Measurements from ENCODE around the gene RNF17. TPM values are rescaled to one million over a fixed set of nuclear protein-coding genes. Genes with fewer than 3 reads are reported as not detected.
A peak's percentile ranks its signal among the peaks of the same experiment; 100 is the strongest.

RNF17 gene
- total RNA-seq, 5 donors from 2014 or later (not counting 1 experiment from before 2014, with no cell fraction given) = 0.84 TPM; not detected in 4

DNA sequence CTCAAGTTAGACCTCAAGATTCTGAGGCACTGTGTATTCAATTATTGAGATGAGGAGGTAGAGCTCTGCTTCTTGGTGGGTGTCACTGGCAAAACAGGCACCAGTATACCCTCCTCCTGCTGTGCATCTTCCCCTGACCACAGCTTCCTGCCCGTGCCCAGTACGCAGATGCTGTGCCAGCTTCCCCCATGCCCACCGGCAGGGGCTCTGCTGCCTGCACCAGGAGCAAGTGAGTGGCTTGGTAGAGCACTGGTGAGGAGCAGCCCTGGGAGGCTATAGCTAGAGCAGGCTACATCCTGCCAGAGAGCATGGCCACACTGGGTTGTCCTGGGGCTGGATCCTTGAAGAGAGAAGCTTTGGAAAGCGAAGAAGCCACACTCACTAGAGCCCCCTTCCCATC lies 21.0 kb upstream of the RNF17 start:
- CTCF ChIA-PET = interaction anchor here (1.0 to 1.2 kb wide), 2 partner anchors 10 to 14 kb away, joined by 4 read pairs; no protein-coding TSS in a partner anchor
- no peak overlapping the region for H3K27ac ChIP-seq (ENCODE audit: low read length)
- Mint-ChIP-seq H3K27ac (no peak overlapping the region), H3K27me3 (peaks cover 21 to 28% of the 10 kb centered on the region in 2 donors), H3K36me3 (no peaks in the 10 kb centered on the region), H3K4me1 (peaks cover 6 to 12% (median 10%) of the 10 kb centered on the region in 3 donors), H3K4me3 (no peak overlapping the region), H3K9me3 (no peaks in the 10 kb centered on the region)
- peaks cover 0 to 17% of the 10 kb centered on the region in 2 experiments for H3K4me1 ChIP-seq (ENCODE audit: control insufficient read depth in 1 of 2, extremely low read depth in 1 of 2, insufficient read depth in 2 of 2, low read length in 2 of 2)
- no peak for ATAC-seq (replicated peaks in 1 of 4)
- H3K27me3 ChIP-seq (replicated peaks in 1 of 2; ENCODE audit: control insufficient read depth in 2 of 2, extremely low read depth in 1 of 2, insufficient read depth in 2 of 2, low read length in 1 of 2) = peaks cover 3 to 52% of the 10 kb centered on the region in 2 experiments
- no peaks in the 10 kb centered on the region for H3K9me3 ChIP-seq
- no peaks in the 10 kb centered on the region for H3K36me3 ChIP-seq (ENCODE audit: control insufficient read depth in 2 of 2, extremely low read depth in 1 of 2, insufficient read depth in 1 of 2, low read length in 1 of 2)
- no peak for DNase-seq
- POLR2A ChIA-PET = no interaction called here
- no peak overlapping the region for H3K4me3 ChIP-seq (ENCODE audit: control insufficient read depth in 1 of 2, extremely low read depth in 1 of 2, low read length in 1 of 2)
- WGBS (ENCODE audit: insufficient coverage) = no CpG with 5 or more reads among the region's 4 CpGs

- DNase-seq (no peak), ATAC-seq (replicated peaks in 1 of 4) (no peak)
- POLR2A ChIA-PET = no interaction called here
- no peak overlapping the region for H3K27ac ChIP-seq (ENCODE audit: low read length)
- H3K27ac Mint-ChIP-seq = no peak overlapping the region
- WGBS (ENCODE audit: insufficient coverage) = 51% methylated on average over 4 of the region's 6 CpGs
- H3K27me3 ChIP-seq (replicated peaks in 1 of 2; ENCODE audit: control insufficient read depth in 2 of 2, extremely low read depth in 1 of 2, insufficient read depth in 2 of 2, low read length in 1 of 2) = peaks cover 3 to 54% of the 10 kb centered on the region in 2 experiments
- H3K9me3 Mint-ChIP-seq = no peaks in the 10 kb centered on the region
- no peaks in the 10 kb centered on the region for H3K36me3 ChIP-seq (ENCODE audit: control insufficient read depth in 2 of 2, extremely low read depth in 1 of 2, insufficient read depth in 1 of 2, low read length in 1 of 2)
- no peaks in the 10 kb centered on the region for H3K36me3 Mint-ChIP-seq
- H3K4me1 ChIP-seq (ENCODE audit: control insufficient read depth in 1 of 2, extremely low read depth in 1 of 2, insufficient read depth in 2 of 2, low read length in 2 of 2) = peaks cover 0 to 17% of the 10 kb centered on the region in 2 experiments
- CTCF ChIA-PET = no interaction called here
- no peaks in the 10 kb centered on the region for H3K9me3 ChIP-seq
- H3K4me1 Mint-ChIP-seq = peaks cover 6 to 15% (median 15%) of the 10 kb centered on the region in 3 donors
- H3K4me3 ChIP-seq (ENCODE audit: control insufficient read depth in 1 of 2, extremely low read depth in 1 of 2, low read length in 1 of 2) = no peak overlapping the region
- peaks cover 30 to 38% of the 10 kb centered on the region in 2 donors for H3K27me3 Mint-ChIP-seq
- H3K4me3 Mint-ChIP-seq = no peak overlapping the region
These were observed 19.7 kb upstream of the RNF17 start for GRCh38 chr13:24744247-24744646.

DNA sequence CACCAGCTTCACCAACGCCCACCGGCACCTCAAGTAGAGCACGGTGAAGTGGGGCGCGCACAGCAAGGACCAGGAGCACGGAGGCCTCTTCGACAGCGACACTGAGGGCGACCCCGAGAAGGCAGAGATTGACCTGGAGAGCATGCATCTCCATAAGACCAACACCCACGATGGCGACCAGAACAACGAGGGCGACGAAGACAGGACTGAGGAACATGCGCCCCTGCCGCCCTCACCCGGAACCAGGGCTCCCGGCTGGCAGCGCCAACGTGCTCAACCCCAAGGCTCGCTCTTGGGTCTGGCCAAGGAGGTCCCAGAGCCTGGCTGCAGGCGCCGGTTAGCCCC lies 18.5 kb upstream of the RNF17 start:
- Mint-ChIP-seq H3K4me1 (peaks cover 6 to 15% (median 15%) of the 10 kb centered on the region in 3 donors), H3K4me3 (no peak overlapping the region), H3K9me3 (no peaks in the 10 kb centered on the region), H3K27me3 (peaks cover 36 to 44% of the 10 kb centered on the region in 2 donors), H3K36me3 (no peaks in the 10 kb centered on the region), H3K27ac (no peak overlapping the region)
- POLR2A ChIA-PET = no interaction called here
- H3K9me3 ChIP-seq = no peaks in the 10 kb centered on the region
- H3K4me3 ChIP-seq (ENCODE audit: control insufficient read depth in 1 of 2, extremely low read depth in 1 of 2, low read length in 1 of 2) = no peak overlapping the region
- no peaks in the 10 kb centered on the region for H3K36me3 ChIP-seq (ENCODE audit: control insufficient read depth in 2 of 2, extremely low read depth in 1 of 2, insufficient read depth in 1 of 2, low read length in 1 of 2)
- 39% methylated on average over 24 of the region's 24 CpGs for WGBS (ENCODE audit: insufficient coverage)
- ATAC-seq (replicated peaks in 1 of 4) = no peak
- no peak for DNase-seq
- H3K27ac ChIP-seq (ENCODE audit: low read length) = no peak overlapping the region
- CTCF ChIA-PET = no interaction called here
- peaks cover 9 to 57% of the 10 kb centered on the region in 2 experiments for H3K27me3 ChIP-seq (replicated peaks in 1 of 2; ENCODE audit: control insufficient read depth in 2 of 2, extremely low read depth in 1 of 2, insufficient read depth in 2 of 2, low read length in 1 of 2)
- peaks cover 0 to 17% of the 10 kb centered on the region in 2 experiments for H3K4me1 ChIP-seq (ENCODE audit: control insufficient read depth in 1 of 2, extremely low read depth in 1 of 2, insufficient read depth in 2 of 2, low read length in 2 of 2)

- Mint-ChIP-seq H3K27ac (no peak overlapping the region), H3K4me3 (no peak overlapping the region), H3K4me1 (peaks cover 6 to 15% (median 15%) of the 10 kb centered on the region in 3 donors), H3K27me3 (peaks cover 42 to 50% of the 10 kb centered on the region in 2 donors), H3K9me3 (no peaks in the 10 kb centered on the region), H3K36me3 (no peaks in the 10 kb centered on the region)
- H3K9me3 ChIP-seq = no peaks in the 10 kb centered on the region
- no peak overlapping the region for H3K27ac ChIP-seq (ENCODE audit: low read length)
- ChIA-PET CTCF (no interaction called here), POLR2A (no interaction called here)
- WGBS (ENCODE audit: insufficient coverage) = 5% methylated on average over 62 of the region's 70 CpGs
- no peak for DNase-seq
- ATAC-seq (replicated peaks in 1 of 4) = no peak
- H3K36me3 ChIP-seq (ENCODE audit: control insufficient read depth in 2 of 2, extremely low read depth in 1 of 2, insufficient read depth in 1 of 2, low read length in 1 of 2) = no peaks in the 10 kb centered on the region
- peaks cover 0 to 17% of the 10 kb centered on the region in 2 experiments for H3K4me1 ChIP-seq (ENCODE audit: control insufficient read depth in 1 of 2, extremely low read depth in 1 of 2, insufficient read depth in 2 of 2, low read length in 2 of 2)
- H3K27me3 ChIP-seq (replicated peaks in 1 of 2; ENCODE audit: control insufficient read depth in 2 of 2, extremely low read depth in 1 of 2, insufficient read depth in 2 of 2, low read length in 1 of 2) = peaks cover 9 to 57% of the 10 kb centered on the region in 2 experiments
- H3K4me3 ChIP-seq (ENCODE audit: control insufficient read depth in 1 of 2, extremely low read depth in 1 of 2, low read length in 1 of 2) = no peak overlapping the region
These were observed 17.9 kb upstream of the RNF17 start for GRCh38 chr13:24745861-24746617.

DNA sequence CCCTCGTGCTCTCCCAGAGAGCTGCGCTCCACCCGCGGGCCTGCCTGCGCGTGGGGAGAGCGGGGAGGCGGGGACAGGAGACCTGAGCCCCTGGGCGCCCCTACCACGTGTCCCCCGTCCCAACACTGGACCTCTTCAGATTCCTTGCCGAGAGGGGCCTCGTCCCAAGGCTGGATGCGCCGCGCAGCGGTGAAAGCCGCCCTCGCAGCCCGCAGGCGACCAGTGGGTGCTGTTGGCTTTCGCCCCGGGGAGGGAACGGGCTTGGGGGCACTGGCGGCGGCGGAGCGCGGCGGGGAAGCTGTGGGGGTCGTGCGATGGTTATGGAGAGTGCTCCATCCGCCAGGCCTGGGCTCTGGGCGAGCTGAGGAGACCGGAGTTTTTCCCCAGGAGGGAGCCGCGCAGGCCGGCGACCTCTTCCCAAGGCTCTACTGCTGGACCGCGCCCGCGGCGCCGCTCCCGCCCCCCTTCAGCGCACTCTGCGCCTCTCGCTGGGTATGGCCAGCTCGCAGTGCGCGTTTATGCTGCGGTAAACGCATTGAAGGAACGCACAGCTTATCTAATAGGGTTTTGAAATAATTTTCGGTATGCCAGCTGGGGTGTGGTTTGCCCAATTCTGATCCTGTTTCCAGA lies 17.2 kb upstream of the RNF17 start:
- H3K4me1 ChIP-seq (ENCODE audit: control insufficient read depth in 1 of 2, extremely low read depth in 1 of 2, insufficient read depth in 2 of 2, low read length in 2 of 2) = peaks cover 0 to 17% of the 10 kb centered on the region in 2 experiments
- DNase-seq = no peak
- no peak for ATAC-seq (replicated peaks in 1 of 4)
- H3K27ac Mint-ChIP-seq = no peak overlapping the region
- H3K9me3 ChIP-seq = no peaks in the 10 kb centered on the region
- H3K27ac ChIP-seq (ENCODE audit: low read length) = no peak overlapping the region
- ChIA-PET CTCF (no interaction called here), POLR2A (interaction anchor here in 1 of 2 donors (0.6 kb wide), 1 partner anchor 281 kb away, joined by 6 read pairs; no protein-coding TSS in a partner anchor)
- peaks cover 47 to 52% of the 10 kb centered on the region in 2 donors for H3K27me3 Mint-ChIP-seq
- peaks cover 9 to 55% of the 10 kb centered on the region in 2 experiments for H3K27me3 ChIP-seq (replicated peaks in 1 of 2; ENCODE audit: control insufficient read depth in 2 of 2, extremely low read depth in 1 of 2, insufficient read depth in 2 of 2, low read length in 1 of 2)
- H3K36me3 ChIP-seq (ENCODE audit: control insufficient read depth in 2 of 2, extremely low read depth in 1 of 2, insufficient read depth in 1 of 2, low read length in 1 of 2) = no peaks in the 10 kb centered on the region
- no peaks in the 10 kb centered on the region for H3K36me3 Mint-ChIP-seq
- no peaks in the 10 kb centered on the region for H3K9me3 Mint-ChIP-seq
- H3K4me1 Mint-ChIP-seq = peaks cover 6 to 15% (median 15%) of the 10 kb centered on the region in 3 donors
- H3K4me3 Mint-ChIP-seq = peak overlapping the region in 2 of 3 donors; percentile 43 to 70
- WGBS (ENCODE audit: insufficient coverage) = 2% methylated on average over 43 of the region's 56 CpGs
- no peak overlapping the region for H3K4me3 ChIP-seq (ENCODE audit: control insufficient read depth in 1 of 2, extremely low read depth in 1 of 2, low read length in 1 of 2)

GRCh38 chr13:24747248-24748060 lies 16.5 kb upstream of the RNF17 start:
- WGBS (ENCODE audit: insufficient coverage) = 1% methylated on average over 61 of the region's 61 CpGs
- Histone ChIP-seq H3K4me1 (ENCODE audit: control insufficient read depth in 1 of 2, extremely low read depth in 1 of 2, insufficient read depth in 2 of 2, low read length in 2 of 2) (peaks cover 0 to 17% of the 10 kb centered on the region in 2 experiments), H3K27ac (ENCODE audit: low read length) (no peak overlapping the region), H3K9me3 (no peaks in the 10 kb centered on the region), H3K4me3 (ENCODE audit: control insufficient read depth in 1 of 2, extremely low read depth in 1 of 2, low read length in 1 of 2) (peak overlapping the region in 1 of 2 donors; percentile 33), H3K27me3 (replicated peaks in 1 of 2; ENCODE audit: control insufficient read depth in 2 of 2, extremely low read depth in 1 of 2, insufficient read depth in 2 of 2, low read length in 1 of 2) (peaks cover 9 to 55% of the 10 kb centered on the region in 2 experiments), H3K36me3 (ENCODE audit: control insufficient read depth in 2 of 2, extremely low read depth in 1 of 2, insufficient read depth in 1 of 2, low read length in 1 of 2) (no peaks in the 10 kb centered on the region)
- Mint-ChIP-seq H3K4me3 (peak overlapping the region; percentile 43 to 70 (median 49)), H3K27ac (no peak overlapping the region), H3K36me3 (no peaks in the 10 kb centered on the region), H3K4me1 (peaks cover 6 to 15% (median 15%) of the 10 kb centered on the region in 3 donors), H3K27me3 (peaks cover 51 to 59% of the 10 kb centered on the region in 2 donors), H3K9me3 (no peaks in the 10 kb centered on the region)
- POLR2A ChIA-PET = interaction anchor here in 1 of 2 donors (0.6 kb wide), 1 partner anchor 281 kb away, joined by 6 read pairs; no protein-coding TSS in a partner anchor
- no peak for DNase-seq
- no peak for ATAC-seq (replicated peaks in 1 of 4)
- CTCF ChIA-PET = interaction anchor here in 1 of 2 donors (0.6 kb wide), 1 partner anchor 125 kb away, joined by 6 read pairs; no protein-coding TSS in a partner anchor
